Measurements from ENCODE around the gene PRDM4. TPM values are rescaled to one million over a fixed set of nuclear protein-coding genes. Genes with fewer than 3 reads are reported as not detected.
A peak's percentile ranks its signal among the peaks of the same experiment; 100 is the strongest.

The PRDM4 gene
- polyA plus RNA-seq, 2 of the 4 experiments (the other 2 are of a cell fraction), result 14.6 to 31.6 TPM

DNA sequence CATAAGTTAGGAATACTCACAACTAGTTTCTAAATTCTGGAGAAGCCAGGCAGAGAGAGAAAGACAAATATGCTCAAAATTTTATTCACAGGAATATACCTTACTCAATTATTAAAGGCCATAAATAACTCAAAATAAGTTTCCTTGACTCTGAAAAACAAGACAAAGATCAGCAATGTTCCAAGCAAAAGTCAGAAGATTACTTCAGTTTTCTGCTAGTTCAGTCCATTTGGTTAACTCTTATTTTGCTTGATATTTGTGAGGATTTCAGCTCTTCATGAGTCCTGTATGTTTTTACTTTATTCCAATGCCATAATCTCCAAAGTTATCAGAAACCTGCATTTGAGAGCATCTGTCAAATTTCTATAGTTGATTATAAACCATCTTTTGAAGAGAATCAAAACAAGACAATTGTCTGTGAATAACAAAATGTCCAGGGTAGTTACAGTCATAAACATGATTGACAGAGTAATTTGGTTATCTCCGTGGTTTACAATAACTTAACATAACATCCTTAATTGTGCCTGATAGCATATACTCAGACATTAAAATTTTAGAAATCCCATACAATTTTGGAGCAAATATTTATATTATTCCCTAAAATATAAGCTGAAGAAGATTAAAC is 30.6 kb upstream of the PRDM4 start:
- H3K4me1 ChIP-seq, result no peaks in the 10 kb centered on the region
- no peaks in the 10 kb centered on the region for H3K9me3 ChIP-seq
- no peak overlapping the region for H3K4me3 ChIP-seq
- DNase-seq (ENCODE audit: low read depth in 1 of 2, low spot score in 1 of 2) (no peak), FAIRE-seq (peak; percentile 74), ATAC-seq (no peak)
- ChIA-PET CTCF (no interaction called here), POLR2A (no interaction called here)
- 6% methylated on average over 1 of the region's 1 CpG for WGBS (ENCODE audit: missing lambda C conversion rate)
- no peak overlapping the region for H3K4me2 ChIP-seq
- H3K27ac ChIP-seq, result no peak overlapping the region
- TF ChIP-seq RARB (CRISPR knock-in tag; IDR thresholded peaks at IDR 0.05), result no peak
- TF ChIP-seq HEYL (CRISPR knock-in tag; IDR thresholded peaks at IDR 0.05), result no peak
- no peak for TF ChIP-seq SREBF2 (IDR thresholded peaks at IDR 0.05)

DNA sequence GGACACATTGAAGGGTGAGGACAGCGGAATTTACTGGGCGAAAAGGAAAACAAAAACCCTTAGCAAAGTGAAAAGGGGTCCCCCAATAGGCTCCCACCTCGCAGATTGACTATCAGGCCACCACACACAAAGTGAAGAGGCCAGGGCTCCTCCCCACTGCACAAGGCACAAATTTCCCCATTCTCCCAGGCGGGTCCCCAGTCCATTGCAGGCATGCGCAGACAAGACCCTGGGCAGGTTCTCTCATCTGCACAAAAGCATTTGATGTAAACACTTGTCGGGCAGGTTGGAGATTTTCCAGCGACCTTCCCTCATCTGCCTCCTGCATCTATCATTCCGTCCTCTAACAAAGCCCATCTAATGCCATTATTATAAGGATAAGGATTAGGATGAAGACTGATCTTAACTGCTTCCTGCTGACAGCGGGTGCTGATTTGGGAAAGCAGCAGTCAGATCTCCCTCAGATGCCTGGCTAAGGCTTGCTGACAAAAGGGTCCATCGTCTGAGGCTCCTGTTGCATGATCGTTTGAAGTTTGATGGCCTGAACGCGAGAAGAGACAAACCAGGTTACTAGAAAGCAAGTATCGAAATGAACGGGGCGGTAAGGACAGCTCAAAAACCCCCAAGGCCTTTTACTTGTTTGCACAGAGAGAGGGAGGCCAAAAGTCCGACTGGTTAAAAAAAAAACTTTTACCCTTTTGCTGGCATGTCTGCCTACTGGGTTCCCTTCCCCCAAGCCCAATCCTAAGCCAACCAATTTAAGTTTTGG is 27.9 kb upstream of the PRDM4 start:
- DNase-seq (ENCODE audit: low read depth in 1 of 2, low spot score in 1 of 2) (no peak), FAIRE-seq (no peak), ATAC-seq (no peak)
- no peaks in the 10 kb centered on the region for H3K9me3 ChIP-seq
- CTCF ChIA-PET, result interaction anchor here (1.0 to 2.1 kb wide), 2 partner anchors 96 to 130 kb away, joined by 4 to 6 read pairs; no protein-coding TSS in a partner anchor
- no peak overlapping the region for H3K4me3 ChIP-seq
- no peak overlapping the region for H3K27ac ChIP-seq
- H3K4me2 ChIP-seq, result no peak overlapping the region
- 31% methylated on average over 17 of the region's 17 CpGs for WGBS (ENCODE audit: missing lambda C conversion rate)
- TF ChIP-seq CEBPB (IDR thresholded peaks at IDR 0.05), result no peak
- no peak for TF ChIP-seq TP53 (CRISPR knock-in tag; IDR thresholded peaks at IDR 0.05)
- no peak for TF ChIP-seq EP300 (IDR thresholded peaks at IDR 0.05)
- TF ChIP-seq RNF2 (IDR thresholded peaks at IDR 0.05; ENCODE audit: borderline replicate concordance, low read depth), result no peak
- TF ChIP-seq, protein P1, sequence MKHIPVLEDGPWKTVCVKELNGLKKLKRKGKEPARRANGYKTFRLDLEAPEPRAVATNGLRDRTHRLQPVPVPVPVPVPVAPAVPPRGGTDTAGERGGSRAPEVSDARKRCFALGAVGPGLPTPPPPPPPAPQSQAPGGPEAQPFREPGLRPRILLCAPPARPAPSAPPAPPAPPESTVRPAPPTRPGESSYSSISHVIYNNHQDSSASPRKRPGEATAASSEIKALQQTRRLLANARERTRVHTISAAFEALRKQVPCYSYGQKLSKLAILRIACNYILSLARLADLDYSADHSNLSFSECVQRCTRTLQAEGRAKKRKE (CRISPR knock-in tag; IDR thresholded peaks at IDR 0.05; ENCODE audit: low read depth), result no peak
- no peak for TF ChIP-seq TFCP2L1 (CRISPR knock-in tag; IDR thresholded peaks at IDR 0.05)
- no peak for TF ChIP-seq JUN (IDR thresholded peaks at IDR 0.05)
- no peak for TF ChIP-seq HEYL (CRISPR knock-in tag; IDR thresholded peaks at IDR 0.05)
- no peak for TF ChIP-seq NR3C1 (IDR thresholded peaks at IDR 0.05)
- TF ChIP-seq ZFP36 (IDR thresholded peaks at IDR 0.05; ENCODE audit: borderline replicate concordance, partially characterized antibody), result no peak
- TF ChIP-seq ZC3H11A (IDR thresholded peaks at IDR 0.05), result no peak
- TF ChIP-seq FOSL2 (IDR thresholded peaks at IDR 0.05), result no peak
- TF ChIP-seq FOSL2 (CRISPR knock-in tag; IDR thresholded peaks at IDR 0.05), result no peak
- TF ChIP-seq, protein P2, sequence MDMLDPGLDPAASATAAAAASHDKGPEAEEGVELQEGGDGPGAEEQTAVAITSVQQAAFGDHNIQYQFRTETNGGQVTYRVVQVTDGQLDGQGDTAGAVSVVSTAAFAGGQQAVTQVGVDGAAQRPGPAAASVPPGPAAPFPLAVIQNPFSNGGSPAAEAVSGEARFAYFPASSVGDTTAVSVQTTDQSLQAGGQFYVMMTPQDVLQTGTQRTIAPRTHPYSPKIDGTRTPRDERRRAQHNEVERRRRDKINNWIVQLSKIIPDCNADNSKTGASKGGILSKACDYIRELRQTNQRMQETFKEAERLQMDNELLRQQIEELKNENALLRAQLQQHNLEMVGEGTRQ (IDR thresholded peaks at IDR 0.05), result no peak
- no peak for TF ChIP-seq CHD2 (IDR thresholded peaks at IDR 0.05; ENCODE audit: low read length, partially characterized antibody)
- TF ChIP-seq GATA3 (IDR thresholded peaks at IDR 0.05; ENCODE audit: borderline replicate concordance), result no peak
- TF ChIP-seq MYC (IDR thresholded peaks at IDR 0.05; ENCODE audit: borderline replicate concordance, low read length), result no peak
- TF ChIP-seq EHMT2 (IDR thresholded peaks at IDR 0.05; ENCODE audit: low read depth), result no peak
- no peak for TF ChIP-seq HOXB5 (CRISPR knock-in tag; IDR thresholded peaks at IDR 0.05)
- no peak for TF ChIP-seq ESRRA (IDR thresholded peaks at IDR 0.05; ENCODE audit: borderline replicate concordance, low read length)
- no peak for TF ChIP-seq CHD4 (IDR thresholded peaks at IDR 0.05; ENCODE audit: borderline replicate concordance)
- POLR2A ChIA-PET, result no interaction called here
- no peaks in the 10 kb centered on the region for H3K4me1 ChIP-seq

DNA sequence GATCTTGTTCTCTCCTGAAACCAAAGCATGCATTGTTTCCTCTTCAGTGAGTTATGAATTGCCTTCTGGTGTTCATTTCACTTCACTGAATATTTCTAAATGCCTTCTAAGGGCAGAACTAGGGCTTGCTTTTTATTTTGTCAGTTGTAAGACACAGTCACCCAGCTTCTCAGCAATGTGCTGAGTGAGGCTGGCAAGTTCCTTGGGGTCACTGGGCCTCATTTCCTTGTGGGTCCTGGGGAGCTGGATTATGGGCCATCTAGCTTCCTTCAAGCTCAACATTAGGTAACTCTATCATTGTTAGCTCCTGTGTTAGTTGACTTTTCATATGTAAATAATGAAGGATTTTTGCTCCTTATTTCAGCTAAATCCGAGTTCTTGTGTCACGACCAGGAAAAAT is 27.3 kb upstream of the PRDM4 start:
- no peak for TF ChIP-seq RFX5 (IDR thresholded peaks at IDR 0.05)
- TF ChIP-seq HEYL (CRISPR knock-in tag; IDR thresholded peaks at IDR 0.05), result no peak
- no peak for TF ChIP-seq ZFP36 (IDR thresholded peaks at IDR 0.05; ENCODE audit: borderline replicate concordance, partially characterized antibody)
- TF ChIP-seq NPAS2 (CRISPR knock-in tag; IDR thresholded peaks at IDR 0.05; ENCODE audit: borderline replicate concordance), result no peak
- no peak for TF ChIP-seq JUNB (IDR thresholded peaks at IDR 0.05)
- TF ChIP-seq RAD21 (conservative IDR thresholded peaks at IDR 0.05 in 1 of 2, IDR thresholded peaks at IDR 0.05 in 1 of 2), result no peak
- TF ChIP-seq, protein P3, sequence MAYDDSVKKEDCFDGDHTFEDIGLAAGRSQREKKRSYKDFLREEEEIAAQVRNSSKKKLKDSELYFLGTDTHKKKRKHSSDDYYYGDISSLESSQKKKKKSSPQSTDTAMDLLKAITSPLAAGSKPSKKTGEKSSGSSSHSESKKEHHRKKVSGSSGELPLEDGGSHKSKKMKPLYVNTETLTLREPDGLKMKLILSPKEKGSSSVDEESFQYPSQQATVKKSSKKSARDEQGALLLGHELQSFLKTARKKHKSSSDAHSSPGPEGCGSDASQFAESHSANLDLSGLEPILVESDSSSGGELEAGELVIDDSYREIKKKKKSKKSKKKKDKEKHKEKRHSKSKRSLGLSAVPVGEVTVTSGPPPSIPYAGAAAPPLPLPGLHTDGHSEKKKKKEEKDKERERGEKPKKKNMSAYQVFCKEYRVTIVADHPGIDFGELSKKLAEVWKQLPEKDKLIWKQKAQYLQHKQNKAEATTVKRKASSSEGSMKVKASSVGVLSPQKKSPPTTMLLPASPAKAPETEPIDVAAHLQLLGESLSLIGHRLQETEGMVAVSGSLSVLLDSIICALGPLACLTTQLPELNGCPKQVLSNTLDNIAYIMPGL (CRISPR knock-in tag; IDR thresholded peaks at IDR 0.05; ENCODE audit: borderline replicate concordance), result no peak
- TF ChIP-seq HDAC2 (IDR thresholded peaks at IDR 0.05), result no peak
- TF ChIP-seq FOSL2 (IDR thresholded peaks at IDR 0.05), result no peak
- no peak for TF ChIP-seq FOSL2 (CRISPR knock-in tag; IDR thresholded peaks at IDR 0.05)
- TF ChIP-seq CHD2 (IDR thresholded peaks at IDR 0.05; ENCODE audit: low read length, partially characterized antibody), result no peak
- no peak for TF ChIP-seq JUN (IDR thresholded peaks at IDR 0.05)
- TF ChIP-seq HOXB5 (CRISPR knock-in tag; IDR thresholded peaks at IDR 0.05), result no peak
- no peak for TF ChIP-seq ZNF302 (CRISPR knock-in tag; IDR thresholded peaks at IDR 0.05)
- Histone ChIP-seq H3K27ac (no peak overlapping the region), H3K9me3 (no peaks in the 10 kb centered on the region), H3K4me2 (no peak overlapping the region), H3K4me3 (no peak overlapping the region), H3K4me1 (no peaks in the 10 kb centered on the region)
- no peak for DNase-seq (ENCODE audit: low read depth in 1 of 2, low spot score in 1 of 2)
- FAIRE-seq, result no peak
- ATAC-seq, result no peak
- ChIA-PET POLR2A (no interaction called here), CTCF (interaction anchor here (1.0 to 2.1 kb wide), 2 partner anchors 97 to 130 kb away, joined by 4 to 6 read pairs; no protein-coding TSS in a partner anchor)
- WGBS (ENCODE audit: missing lambda C conversion rate), result 29% methylated on average over 2 of the region's 2 CpGs

Measured in A549 (cell line).